SH-SY5Y (cell line): Measurements from ENCODE around the gene NEDD4L.

Experiments used
- GATA2 ChIP-seq: IDR thresholded peaks from 2 replicates; pipeline ENCODE4 v1.6.1; 2011; ENCODE audit warnings: mild to moderate bottlenecking, low read depth, low read length
- GATA3 ChIP-seq: IDR thresholded peaks from 2 replicates; pipeline ENCODE4 v1.6.1; 2011; ENCODE audit warnings: low read depth, mild to moderate bottlenecking, low read length, moderate library complexity

DNA sequence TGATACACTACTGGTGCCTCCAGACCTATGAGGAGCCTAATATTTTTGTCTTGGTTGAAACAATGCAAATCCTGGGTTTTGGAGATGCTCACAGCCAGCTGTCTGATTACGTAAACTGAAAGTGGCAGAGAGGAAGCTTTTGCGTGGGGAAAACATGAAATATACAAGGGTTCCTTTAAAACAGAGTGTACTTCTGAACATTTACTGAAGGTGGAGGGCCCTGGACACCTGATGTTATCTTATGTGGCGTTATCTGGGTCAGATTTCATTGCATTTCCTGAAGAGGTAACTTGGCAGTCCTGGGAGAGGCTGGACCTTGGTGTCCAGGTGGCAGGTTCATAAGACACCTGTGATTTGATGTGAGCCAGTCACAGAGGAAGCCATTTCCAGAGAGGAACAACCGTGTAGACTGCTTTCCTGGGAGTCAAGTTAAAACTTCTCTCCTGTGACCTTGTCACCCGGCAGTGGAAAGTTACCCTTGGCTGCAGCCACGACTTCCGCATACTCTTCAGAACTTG, 105.0 kb downstream of the NEDD4L start:
- TF ChIP-seq GATA3 (no peak), GATA2 (no peak)
